GM19240 (cell line): ENCODE data around the gene EYA3.

Experiments
- DNase-seq: peaks from one replicate; pipeline ENCODE4 v3.0.0; 2011; ENCODE audit warnings: low spot score; ENCODE audit not compliant: insufficient read length

Gene EYA3

DNA sequence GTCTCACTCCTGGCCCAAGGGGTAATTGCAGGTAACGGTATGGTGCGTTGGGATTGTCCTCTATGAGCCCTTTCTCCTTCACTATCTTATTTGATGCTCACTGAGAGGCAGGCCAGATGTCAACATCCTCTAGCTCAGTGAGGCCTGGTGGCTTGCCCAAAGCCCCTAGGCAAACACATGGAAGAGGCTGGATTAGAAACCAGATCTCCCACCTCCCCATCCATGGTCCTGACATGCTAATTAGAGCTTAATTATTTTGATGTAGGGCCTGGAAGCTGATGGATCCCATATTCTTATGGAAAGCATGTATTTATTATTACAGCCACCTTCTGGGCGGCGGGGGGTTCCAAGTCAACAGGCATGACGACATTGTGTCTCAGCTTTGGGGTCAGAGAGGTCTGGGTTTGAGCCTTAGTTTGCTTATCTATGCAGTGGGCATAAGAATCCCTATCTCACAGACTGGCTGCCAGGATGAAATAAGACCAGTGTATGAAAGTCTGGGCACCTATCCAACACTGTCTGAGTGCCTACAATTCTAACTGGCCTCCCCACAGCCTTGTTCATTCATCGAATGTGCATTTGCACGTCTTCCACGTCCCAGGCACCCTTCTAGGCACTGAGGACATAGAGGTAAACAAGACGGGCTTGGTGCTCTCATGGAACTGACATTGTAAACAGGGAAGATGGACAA lies 147.4 kb downstream of the EYA3 start:
- no peak for DNase-seq

DNA sequence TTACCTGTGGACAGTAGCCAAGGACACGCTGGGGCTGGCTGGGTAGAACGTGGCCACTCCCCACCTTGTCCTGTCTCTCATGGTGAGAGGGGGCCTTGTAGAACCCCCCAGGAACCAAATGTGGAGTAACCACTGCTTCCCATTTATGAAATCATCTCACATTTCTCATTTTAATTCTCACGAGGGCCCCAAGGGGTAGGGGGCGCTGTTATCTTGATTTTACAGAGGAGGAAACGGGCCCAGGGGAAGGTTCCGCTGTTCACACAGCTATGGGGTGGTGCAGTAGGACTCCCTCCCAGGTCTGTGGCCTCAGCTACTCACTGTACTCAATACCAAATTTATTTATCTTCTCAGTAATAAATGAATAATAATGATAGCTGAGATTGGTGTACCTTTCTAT lies 148.1 kb downstream of the EYA3 start:
- peak; percentile 45 for DNase-seq

- DNase-seq: no peak
Measured at GRCh38 chr1:27938488-27938887, 149.9 kb downstream of the EYA3 start.

DNA sequence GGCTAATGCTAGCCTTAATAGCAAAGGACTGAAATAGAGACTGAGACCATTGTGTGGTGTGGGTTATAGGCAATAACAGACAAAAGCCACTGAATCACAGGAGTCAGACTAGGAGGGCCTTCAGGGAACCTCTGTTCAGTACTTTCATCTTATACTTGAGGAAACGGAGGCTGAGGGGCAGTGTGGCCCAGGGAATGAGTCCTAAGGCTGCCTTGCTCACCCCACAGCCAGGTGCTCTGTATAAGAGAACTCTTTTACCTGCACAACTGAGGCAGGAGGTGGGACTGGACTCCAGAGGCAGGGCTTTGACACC lies 150.9 kb downstream of the EYA3 start:
- DNase-seq: no peak

- DNase-seq: no peak
Measured at GRCh38 chr1:27936370-27936769, 152.0 kb downstream of the EYA3 start.

GRCh38 chr1:27935721-27936120 lies 152.7 kb downstream of the EYA3 start:
- no peak for DNase-seq

- no peak for DNase-seq
Measured at GRCh38 chr1:27934818-27935549, 153.4 kb downstream of the EYA3 start, which contains the start of gene SMPDL3B. SMPDL3B (plus strand) TSS chr1:27935000; CDS start chr1:27935184, 184 bp downstream.

DNA sequence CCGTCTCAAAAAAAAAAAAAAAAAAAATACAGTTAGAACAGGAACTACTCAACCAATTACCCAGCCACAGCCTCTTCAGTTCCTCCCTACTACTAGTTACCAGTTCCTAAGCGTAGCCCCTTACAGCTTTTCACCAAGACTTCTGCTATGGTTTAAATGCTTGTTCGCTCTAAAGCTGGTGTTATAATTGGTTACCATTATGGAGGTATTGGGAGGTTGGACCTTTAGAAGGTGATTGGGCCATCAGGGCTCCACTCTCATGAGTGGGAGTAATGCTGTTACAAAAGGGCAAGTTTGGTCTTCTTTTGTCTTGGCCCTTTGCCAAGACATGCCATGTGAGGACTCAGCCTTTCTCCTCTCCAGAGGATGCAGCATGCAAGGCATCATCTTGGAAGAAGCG lies 156.7 kb downstream of the EYA3 start:
- DNase-seq: no peak

- DNase-seq: no peak
Measured at GRCh38 chr1:27931184-27931583, 157.2 kb downstream of the EYA3 start.

DNA sequence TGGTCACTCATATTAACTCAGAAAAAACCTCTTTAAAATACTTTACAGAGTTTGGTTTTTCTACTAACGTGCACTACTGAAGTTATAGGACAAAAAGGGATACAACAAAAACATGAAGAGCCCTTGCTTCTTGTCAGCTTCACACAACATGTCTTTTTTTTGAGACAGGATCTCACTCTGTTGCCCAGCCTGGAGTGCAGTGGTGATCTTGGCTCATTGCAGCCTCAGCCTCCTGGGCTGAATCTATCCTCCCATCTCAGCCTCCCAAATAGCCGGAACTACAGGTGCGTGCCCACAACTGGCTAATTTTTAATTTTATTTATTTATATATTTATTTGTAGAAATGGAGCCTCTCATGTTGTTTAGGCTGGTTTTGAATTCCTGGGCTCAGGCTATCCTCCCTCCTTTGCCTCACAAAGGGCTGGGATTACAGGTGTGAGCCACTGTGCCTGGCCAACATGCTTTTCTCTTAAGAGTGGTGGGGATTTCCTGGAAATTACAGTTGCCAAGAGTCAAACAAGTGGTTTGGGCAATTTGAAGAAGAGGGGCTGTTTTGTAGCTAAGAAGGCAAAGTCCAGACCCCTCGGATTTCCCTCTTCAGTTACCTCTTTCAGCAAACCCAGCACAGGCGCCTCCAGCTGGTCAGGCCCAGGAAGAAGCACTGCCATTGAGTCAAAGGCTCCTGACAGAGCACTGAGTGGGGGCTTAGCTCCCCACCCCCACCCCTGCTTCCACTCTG lies 160.0 kb downstream of the EYA3 start:
- DNase-seq: no peak

- DNase-seq: no peak
Measured at GRCh38 chr1:27922272-27922671, 166.1 kb downstream of the EYA3 start.
